Measurements from ENCODE around the gene VARS1.
A peak's percentile ranks its signal among the peaks of the same experiment; 100 is the strongest.
"Not testable (repeated sequence)": the region's sequence is repeated elsewhere in the genome, so short reads cannot be mapped to it uniquely, and the experiment has no call there.

VARS1 gene

DNA sequence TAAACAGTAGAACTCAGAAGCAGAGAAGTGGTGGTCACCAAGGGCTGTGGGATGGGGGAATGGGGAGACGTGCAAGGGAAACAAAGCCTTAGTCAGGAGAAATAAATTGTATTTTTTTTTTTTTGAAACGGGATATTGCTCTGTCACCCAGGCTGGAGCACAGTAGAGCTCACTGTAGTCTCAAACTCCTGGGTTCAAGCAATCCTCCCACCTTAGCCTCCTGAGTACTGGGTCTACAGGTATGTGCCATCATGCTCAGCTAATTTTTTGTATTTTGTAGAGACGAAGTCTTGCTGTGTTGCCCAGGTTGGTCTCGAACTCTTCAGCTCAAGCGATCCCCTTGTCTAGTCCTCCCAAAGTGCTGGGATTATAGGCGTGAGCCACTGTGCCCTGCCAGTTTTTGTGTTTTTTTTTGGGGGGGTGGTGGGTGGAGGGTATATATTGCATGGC is 35.4 kb upstream of the VARS1 start:
- no peak for DNase-seq (ENCODE audit: low read depth in 1 of 2, low spot score in 1 of 2)
- in situ Hi-C loops (cut with HindIII; ENCODE audit: low pct_unique_long_range_greater_than_20kb, low sequenced_read_pairs) = no loop called here
- no peak for TF ChIP-seq JUND (IDR thresholded peaks at IDR 0.05; ENCODE audit: low read depth)

GRCh38 chr6:31829633-31830283 is 34.2 kb upstream of the VARS1 start:
- no peak for TF ChIP-seq JUND (IDR thresholded peaks at IDR 0.05; ENCODE audit: low read depth)
- peak in 1 of 2 experiments; percentile 68 for DNase-seq (ENCODE audit: low read depth in 1 of 2, low spot score in 1 of 2)
- in situ Hi-C loops (cut with HindIII; ENCODE audit: low pct_unique_long_range_greater_than_20kb, low sequenced_read_pairs) = no loop called here

DNA sequence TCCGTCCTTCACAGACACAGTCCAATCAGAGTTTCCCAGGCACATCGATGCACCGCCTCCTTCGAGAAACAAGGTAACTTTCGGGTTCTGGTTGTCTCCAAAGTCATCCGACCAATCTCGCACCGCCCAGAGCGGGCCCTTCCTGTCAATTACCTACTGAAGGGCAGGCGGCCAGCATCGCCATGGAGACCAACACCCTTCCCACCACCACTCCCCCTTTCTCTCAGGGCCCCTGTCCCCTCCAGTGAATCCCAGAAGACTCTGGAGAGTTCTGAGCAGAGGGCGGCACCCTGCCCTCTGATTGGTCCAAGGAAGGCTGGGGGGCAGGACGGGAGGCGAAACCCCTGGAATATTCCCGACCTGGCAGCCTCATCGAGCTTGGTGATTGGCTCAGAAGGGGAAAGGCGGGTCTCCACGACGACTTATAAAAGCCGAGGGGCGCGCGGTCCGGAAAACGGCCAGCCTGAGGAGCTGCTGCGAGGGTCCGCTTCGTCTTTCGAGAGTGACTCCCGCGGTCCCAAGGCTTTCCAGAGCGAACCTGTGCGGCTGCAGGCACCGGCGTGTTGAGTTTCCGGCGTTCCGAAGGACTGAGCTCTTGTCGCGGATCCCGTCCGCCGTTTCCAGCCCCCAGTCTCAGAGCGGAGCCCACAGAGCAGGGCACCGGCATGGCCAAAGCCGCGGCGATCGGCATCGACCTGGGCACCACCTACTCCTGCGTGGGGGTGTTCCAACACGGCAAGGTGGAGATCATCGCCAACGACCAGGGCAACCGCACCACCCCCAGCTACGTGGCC is 31.9 kb upstream of the VARS1 start, which contains the start of gene HSPA1B:
TSS of gene HSPA1B (plus strand) at position 453 of the 794 bp plus-strand sequence. CDS start at position 666, 213 bp downstream.
- in situ Hi-C loops (cut with HindIII; ENCODE audit: low pct_unique_long_range_greater_than_20kb, low sequenced_read_pairs) = no loop called here
- no peak for TF ChIP-seq JUND (IDR thresholded peaks at IDR 0.05; ENCODE audit: low read depth)
- peak; percentile 98 to 100 for DNase-seq (ENCODE audit: low read depth in 1 of 2, low spot score in 1 of 2)

- in situ Hi-C loops (cut with HindIII; ENCODE audit: low pct_unique_long_range_greater_than_20kb, low sequenced_read_pairs) = no loop called here
- TF ChIP-seq JUND (IDR thresholded peaks at IDR 0.05; ENCODE audit: low read depth) = no peak
- DNase-seq (ENCODE audit: low read depth in 1 of 2, low spot score in 1 of 2) = peak in 1 of 2 experiments; percentile 93
These were observed 31.3 kb upstream of the VARS1 start for GRCh38 chr6:31826793-31827285.

GRCh38 chr6:31825553-31825952 is 30.0 kb upstream of the VARS1 start:
- DNase-seq (ENCODE audit: low read depth in 1 of 2, low spot score in 1 of 2) = no peak
- TF ChIP-seq JUND (IDR thresholded peaks at IDR 0.05; ENCODE audit: low read depth) = no peak
- in situ Hi-C loops (cut with HindIII; ENCODE audit: low pct_unique_long_range_greater_than_20kb, low sequenced_read_pairs) = no loop called here

- DNase-seq (ENCODE audit: low read depth in 1 of 2, low spot score in 1 of 2); in situ Hi-C loops (cut with HindIII; ENCODE audit: low pct_unique_long_range_greater_than_20kb, low sequenced_read_pairs): not testable (repeated sequence)
These were observed 28.1 kb upstream of the VARS1 start for GRCh38 chr6:31823592-31824196.

DNA sequence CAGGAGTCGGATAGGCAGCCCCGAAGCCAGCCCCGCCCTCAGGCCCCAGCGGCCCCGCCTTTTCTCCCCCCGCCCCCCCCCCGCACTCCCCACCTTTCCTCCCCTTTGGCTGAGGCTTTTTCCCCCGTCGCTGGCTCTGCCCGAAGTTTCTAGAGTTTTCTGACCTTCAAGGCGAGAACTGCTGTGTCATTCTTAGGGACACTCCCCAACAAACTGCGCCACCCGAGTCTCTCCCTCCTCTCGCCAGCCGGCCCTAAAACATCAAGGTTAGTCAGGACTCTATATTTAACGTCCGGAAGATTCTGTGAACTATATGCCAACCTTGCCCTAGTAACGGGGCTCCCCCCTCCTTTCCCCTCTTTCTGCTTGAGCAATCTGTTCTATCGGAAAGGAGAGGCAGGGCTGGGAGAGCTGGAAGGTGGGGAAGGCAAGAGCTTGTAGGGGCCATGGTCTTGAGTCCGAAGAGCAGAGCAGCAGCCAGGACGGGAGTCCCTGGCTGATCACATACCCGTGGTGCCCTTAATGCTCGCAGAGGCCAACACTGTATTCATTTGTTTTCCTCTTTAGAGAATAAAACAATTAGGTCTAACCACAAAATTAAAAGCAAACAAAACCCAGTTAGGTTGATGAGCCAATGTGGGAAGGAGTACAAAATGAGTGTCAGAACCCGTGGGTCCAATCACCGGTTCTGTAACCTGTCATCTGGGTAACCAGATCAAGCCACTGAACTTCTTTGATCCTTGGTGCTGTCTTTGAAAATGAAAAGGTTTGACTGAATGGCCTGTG is 26.7 kb upstream of the VARS1 start:
- in situ Hi-C loops (cut with HindIII; ENCODE audit: low pct_unique_long_range_greater_than_20kb, low sequenced_read_pairs) = no loop called here
- TF ChIP-seq JUND (IDR thresholded peaks at IDR 0.05; ENCODE audit: low read depth) = 0 out of 2 replicates have a peak, but pooled peaks have one; percentile 32
- DNase-seq (ENCODE audit: low read depth in 1 of 2, low spot score in 1 of 2) = peak in 1 of 2 experiments; percentile 95

DNA sequence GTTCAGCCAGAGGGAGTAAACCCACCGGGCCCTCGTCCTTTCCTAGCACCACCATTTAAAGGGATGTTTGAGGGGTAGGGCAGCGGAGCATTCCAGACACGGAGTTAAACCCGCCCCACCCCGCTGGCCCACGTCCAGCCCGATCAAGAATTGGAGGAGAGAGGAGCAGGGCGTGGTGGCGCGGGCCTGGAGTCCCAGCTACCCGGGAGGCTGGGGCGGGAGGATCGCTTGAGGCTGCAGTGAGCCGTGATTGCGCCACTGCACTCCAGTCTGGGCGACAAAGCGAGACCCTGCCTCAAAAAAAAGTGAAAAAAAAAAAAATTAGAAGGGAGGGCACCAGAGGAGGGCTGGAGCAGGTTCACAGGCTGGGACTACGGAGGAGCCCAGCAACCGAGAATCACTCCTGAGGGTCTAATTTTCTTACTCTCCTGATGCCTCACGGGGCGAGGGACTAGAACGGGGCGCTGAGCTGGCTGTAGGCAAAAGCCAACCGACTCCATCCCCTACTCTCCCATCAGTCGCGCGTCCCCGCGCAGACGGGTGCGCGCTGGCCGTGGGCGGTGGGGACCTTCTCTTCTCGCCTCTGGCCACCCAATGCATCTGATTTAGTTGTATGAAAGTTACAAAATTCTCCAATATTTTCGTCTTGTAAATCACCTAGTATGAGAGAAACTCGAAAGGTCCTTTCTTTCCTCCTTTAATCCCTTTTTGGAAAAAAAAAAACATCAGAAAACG is 25.9 kb upstream of the VARS1 start:
- in situ Hi-C loops (cut with HindIII; ENCODE audit: low pct_unique_long_range_greater_than_20kb, low sequenced_read_pairs) = no loop called here
- peak in 1 of 2 experiments; percentile 73 for DNase-seq (ENCODE audit: low read depth in 1 of 2, low spot score in 1 of 2)

DNA sequence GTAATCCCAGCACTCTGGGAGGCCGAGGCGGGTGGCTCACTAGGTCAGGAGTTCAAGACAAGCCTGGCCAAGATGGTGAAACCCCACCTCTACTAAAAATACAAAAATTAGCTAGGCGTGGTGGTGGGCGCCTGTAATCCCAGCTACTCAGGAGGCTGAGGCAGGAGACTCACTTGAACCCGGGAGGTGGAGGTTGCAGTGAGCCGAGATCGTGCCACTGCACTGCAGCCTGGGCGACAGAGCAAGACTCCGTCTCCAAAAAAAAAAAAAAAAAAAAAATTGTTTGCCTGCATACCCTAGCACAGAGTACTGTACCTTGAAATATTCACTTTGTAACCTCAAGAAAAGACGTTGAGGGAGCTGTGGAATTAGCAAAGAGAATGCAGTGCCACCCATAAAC is 24.8 kb upstream of the VARS1 start:
- DNase-seq (ENCODE audit: low read depth in 1 of 2, low spot score in 1 of 2) = not testable (repeated sequence)

More for the DNA sequence above, 25.9 kb upstream of the VARS1 start:
- TF ChIP-seq JUND (IDR thresholded peaks at IDR 0.05; ENCODE audit: low read depth) = no peak

DNA sequence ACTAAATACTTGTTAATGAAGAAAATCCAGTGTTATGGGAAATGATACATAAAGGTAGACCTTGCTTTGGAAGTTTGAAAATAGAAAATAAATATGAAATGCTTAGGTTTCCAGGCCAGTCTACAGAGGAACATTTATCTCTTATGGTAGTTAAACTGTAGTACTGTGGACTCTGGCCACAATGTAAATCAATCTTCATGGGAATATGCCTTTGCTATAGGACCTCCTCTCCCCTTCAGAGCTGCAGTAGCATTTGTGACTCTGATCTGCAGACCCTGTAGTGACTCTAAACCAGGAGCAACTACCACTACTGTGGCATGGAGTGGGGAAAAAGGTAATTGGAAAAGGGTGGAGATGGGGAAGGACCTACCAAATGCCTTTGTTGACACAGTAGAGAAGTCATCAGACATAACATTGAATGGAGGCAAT is 24.3 kb upstream of the VARS1 start:
- no peak for DNase-seq (ENCODE audit: low read depth in 1 of 2, low spot score in 1 of 2)
- in situ Hi-C loops (cut with HindIII; ENCODE audit: low pct_unique_long_range_greater_than_20kb, low sequenced_read_pairs) = no loop called here
- no peak for TF ChIP-seq JUND (IDR thresholded peaks at IDR 0.05; ENCODE audit: low read depth)

More for the DNA sequence above, 24.8 kb upstream of the VARS1 start:
- in situ Hi-C loops (cut with HindIII; ENCODE audit: low pct_unique_long_range_greater_than_20kb, low sequenced_read_pairs) = not testable (repeated sequence)

DNA sequence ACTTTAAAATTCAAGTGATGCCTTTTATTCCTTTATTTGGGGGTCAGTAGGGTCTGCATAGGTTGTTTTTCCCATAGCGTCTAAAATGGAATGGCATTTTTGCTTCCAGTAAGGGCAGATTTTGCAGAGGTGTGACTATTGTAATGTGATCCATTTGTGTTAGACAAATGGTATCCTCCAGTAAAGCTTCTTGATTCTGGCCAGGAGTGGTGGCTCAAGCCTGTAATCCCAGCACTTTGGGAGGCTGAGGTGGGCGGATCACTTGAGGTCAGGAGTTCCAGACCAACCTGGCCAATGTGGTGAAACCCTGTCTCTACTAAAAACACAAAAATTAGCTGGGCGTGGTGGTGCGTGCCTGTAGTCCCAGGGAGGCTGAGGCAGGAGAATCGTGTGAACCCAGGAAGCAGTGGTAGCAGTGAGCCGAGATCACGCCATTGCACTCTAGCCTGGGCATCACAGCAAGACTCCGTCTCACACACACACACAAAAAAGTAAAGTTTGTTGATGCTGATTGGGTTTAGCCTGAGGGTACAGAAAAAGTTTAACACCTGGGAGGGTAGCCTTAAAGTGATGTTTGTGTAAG is 22.5 kb upstream of the VARS1 start:
- DNase-seq (ENCODE audit: low read depth in 1 of 2, low spot score in 1 of 2); in situ Hi-C loops (cut with HindIII; ENCODE audit: low pct_unique_long_range_greater_than_20kb, low sequenced_read_pairs): not testable (repeated sequence)

DNA sequence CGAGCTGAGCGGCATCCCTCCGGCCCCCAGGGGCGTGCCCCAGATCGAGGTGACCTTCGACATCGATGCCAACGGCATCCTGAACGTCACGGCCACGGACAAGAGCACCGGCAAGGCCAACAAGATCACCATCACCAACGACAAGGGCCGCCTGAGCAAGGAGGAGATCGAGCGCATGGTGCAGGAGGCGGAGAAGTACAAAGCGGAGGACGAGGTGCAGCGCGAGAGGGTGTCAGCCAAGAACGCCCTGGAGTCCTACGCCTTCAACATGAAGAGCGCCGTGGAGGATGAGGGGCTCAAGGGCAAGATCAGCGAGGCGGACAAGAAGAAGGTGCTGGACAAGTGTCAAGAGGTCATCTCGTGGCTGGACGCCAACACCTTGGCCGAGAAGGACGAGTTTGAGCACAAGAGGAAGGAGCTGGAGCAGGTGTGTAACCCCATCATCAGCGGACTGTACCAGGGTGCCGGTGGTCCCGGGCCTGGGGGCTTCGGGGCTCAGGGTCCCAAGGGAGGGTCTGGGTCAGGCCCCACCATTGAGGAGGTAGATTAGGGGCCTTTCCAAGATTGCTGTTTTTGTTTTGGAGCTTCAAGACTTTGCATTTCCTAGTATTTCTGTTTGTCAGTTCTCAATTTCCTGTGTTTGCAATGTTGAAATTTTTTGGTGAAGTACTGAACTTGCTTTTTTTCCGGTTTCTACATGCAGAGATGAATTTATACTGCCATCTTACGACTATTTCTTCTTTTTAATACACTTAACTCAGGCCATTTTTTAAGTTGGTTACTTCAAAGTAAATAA is 21.8 kb upstream of the VARS1 start:
- DNase-seq (ENCODE audit: low read depth in 1 of 2, low spot score in 1 of 2); in situ Hi-C loops (cut with HindIII; ENCODE audit: low pct_unique_long_range_greater_than_20kb, low sequenced_read_pairs): not testable (repeated sequence)
